Tongue (tissue), 2 donors: ENCODE results near the gene B4GALT3. TPM values are rescaled to one million over a fixed set of nuclear protein-coding genes. Genes with fewer than 3 reads are reported as not detected.

Experiments used
- DNase-seq: peaks from one replicate; pipeline ENCODE4 v3.0.0-alpha.2; 2015
- total RNA-seq: library from RNA; depleted of rRNA; stranded (reverse); fragments of >200 nt; gene quantifications from one replicate; pipeline ENCODE4 v1.2.3, GENCODE V29; 2014

Gene B4GALT3
- total RNA-seq, 1 donor from 2014 or later: 9.3 TPM

DNA sequence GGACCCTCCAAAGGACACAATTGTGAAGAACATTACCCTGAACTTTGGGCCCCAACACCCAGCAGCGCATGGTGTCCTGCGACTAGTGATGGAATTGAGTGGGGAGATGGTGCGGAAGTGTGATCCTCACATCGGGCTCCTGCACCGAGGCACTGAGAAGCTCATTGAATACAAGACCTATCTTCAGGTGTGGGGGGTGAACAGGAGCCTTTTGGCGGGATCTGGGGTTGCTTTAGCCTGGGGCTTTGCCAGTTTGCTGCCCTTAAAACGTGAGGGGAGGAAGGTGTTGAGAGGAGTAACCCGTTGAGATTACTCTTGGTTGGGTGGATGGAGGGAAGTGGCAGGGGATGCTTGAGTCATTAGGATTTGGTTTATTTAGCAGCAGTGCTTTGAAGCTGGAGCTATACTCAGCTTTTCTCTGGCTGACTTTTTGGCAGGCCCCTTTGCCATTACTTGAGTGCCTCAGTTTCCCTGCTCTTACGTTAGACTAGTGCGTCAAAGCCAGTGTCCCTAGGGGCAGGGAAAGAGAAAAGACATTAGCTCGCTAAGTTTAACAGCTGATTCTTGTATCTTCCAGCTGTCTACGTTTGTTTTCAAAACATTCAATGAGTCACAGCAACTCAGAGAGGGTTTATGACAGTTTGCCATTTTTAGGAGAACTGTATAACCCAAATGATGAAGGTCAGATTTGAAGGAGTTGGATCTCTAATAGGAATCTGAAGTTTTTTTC lies 29.3 kb upstream of the B4GALT3 start:
- DNase-seq: no peak

DNA sequence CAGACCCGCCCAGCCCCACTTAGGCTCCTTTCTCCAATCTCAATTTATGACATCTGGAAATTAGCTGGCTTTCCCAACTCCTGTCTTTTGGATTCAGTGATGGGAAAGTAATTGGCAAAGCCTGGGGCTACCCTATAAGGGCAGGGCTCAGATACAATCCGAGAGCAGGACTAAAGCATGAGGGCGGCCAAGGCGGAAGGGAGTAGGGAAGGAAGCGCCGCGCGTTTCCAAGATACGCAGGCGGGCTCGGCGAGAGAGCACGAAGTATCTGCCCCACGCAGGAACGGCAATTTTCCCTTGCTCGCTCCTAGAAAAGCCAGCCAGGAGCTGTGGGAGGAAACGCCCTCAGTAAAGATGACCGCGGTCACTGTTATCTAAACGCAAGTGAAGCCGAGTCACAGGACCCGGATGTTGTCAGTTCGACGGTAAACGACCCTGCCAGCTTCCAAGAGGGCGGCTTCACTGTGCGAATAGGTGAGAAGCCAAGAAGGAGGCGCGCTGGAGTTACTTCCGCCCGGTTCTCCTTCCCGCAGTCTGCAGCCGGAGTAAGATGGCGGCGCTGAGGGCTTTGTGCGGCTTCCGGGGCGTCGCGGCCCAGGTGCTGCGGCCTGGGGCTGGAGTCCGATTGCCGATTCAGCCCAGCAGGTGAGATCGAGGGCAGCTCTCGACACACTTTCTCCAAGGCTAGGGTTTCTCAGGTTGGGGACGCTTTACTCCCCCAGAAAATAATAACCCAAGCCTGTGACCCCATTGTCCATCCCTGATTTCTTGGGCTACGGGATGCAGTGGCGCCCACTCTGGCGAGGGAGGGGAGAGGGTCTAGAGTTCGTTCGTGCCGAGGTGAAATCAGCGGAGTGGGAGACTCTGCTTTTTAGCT lies 24.8 kb upstream of the B4GALT3 start, which contains the start of gene NDUFS2:
TSS of gene NDUFS2 (plus strand) at position 532 of the 877 bp plus-strand sequence. CDS start at position 551, 19 bp downstream.
- DNase-seq: peak; percentile 99

DNA sequence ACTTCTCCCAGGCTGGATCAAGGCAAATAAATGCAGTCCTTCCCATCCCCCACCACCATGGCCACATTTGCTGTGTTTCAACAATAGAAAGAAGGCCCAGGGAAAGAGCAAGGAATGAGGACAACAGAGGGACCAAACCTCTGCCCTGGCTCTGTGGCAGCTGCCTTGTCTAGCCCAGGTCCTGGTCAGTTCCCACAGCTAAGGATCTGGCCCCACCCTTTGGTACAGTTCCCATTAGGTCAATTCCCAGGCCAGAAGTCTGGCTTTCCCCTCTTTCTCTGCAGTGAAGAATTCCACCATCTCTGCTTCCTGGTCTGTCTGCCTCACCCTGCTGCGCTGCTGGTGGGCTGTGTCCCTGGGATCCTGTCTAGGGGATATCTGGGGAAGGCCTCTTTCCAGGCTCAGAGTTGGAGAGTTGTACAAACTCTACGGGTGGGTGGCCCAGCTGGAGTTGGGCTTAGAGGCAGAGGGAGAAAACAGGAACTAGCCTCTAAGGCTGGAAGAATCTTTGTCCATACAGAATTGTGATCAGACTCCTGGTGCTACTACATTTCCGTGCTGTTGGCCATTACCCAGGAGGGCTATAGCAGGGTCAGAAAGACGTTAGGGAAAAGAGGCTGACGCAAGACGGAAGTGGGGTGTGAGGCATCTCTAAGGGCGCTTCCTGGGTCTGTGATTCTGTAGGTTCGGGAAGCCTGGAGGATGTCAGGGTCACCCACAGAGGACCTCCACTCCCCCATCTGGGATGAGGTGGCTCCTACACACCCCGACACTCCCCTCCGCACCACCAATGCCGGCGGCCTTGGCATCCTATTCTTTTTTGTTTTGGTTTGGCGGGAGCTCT lies 23.9 kb upstream of the B4GALT3 start:
- peak; percentile 33 for DNase-seq

DNA sequence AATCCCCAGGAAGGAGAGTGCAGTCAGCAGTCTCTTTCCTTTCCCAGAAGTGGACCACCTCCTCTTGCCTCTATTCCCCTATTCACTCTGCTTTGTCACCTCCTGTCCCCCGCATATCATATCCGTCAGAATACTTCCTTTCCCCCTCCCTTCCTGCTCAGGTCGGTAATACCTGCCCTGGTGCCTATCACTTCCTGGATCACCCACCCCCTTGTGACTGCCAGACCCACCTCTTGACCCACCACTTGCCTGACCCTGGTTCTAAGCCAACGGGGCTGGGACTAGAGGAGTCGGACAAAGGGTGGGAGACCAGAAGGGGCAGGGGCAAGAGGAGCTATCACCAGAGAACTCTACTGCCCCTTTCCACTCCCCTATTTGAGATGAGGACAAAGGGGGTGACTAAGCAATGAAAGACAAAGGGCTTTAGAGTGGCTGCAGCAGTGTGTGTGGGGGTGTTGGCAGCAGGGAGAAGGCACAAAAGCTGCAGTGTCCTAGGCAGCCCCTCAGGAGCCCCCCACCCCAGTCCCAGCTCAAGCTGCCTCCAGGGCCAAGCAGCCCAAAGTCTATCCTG lies 23.2 kb upstream of the B4GALT3 start:
- no peak for DNase-seq

DNA sequence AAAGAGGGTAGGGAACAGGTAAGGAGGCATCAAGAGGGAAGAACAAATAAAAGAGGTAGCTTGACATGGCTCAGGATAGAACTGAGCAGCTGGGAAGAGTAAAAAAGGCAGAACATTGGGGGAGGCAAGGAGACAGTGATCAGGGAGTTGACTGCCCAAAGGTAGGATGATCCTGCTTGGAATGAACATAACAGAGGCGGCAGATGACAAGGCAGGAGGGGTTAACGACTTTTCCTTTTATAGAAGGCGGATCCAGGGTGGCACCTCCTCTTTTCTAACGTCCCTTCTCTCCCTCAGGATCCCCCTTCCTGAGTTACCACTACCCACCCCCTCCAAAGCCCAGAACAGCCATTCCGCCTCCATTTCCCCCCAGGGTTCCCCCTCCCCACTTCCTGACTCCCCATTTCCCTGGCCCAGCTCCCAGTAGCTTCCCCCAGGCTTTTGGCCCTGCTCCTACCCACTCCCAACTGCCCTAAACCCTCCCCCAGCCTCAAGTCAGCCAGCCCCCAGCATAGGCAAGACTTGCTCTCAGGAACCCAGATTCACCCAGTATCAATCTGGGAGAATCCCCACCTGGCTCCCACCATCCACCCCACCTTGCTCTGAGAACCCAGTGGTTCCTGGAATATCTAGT lies 22.3 kb upstream of the B4GALT3 start:
- DNase-seq: no peak

DNA sequence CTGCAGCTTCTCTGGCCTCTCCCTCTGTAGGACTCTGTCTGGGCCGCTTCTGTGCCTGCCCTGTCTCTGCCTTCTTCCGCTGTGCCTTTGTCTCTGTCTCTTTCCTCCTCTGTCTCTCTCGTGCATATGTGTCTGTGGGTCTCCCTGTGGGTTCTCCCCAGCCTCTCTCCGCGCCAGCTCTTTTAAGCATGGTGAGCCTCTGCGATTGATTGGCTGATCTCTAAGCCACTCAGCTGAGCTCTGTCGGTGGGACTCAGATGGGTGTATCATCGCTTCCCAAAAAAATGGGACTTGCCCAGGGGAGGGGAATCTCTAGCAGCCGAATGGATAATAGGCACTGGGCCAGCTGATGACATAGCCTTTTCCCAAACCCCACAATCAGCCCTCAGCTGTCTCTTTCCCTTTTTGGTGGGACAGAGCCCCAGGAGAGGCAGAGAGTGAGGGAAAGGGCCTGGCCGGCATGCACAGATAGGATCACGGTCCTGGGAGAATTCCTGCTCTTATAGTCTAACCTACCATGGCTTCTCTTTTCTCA lies 21.7 kb upstream of the B4GALT3 start, which contains the start of gene ADAMTS4:
TSS of gene ADAMTS4 (minus strand) at position 158 of the 535 bp plus-strand sequence. CDS start 427 bp downstream, outside the sequence.
- peak; percentile 89 for DNase-seq

DNA sequence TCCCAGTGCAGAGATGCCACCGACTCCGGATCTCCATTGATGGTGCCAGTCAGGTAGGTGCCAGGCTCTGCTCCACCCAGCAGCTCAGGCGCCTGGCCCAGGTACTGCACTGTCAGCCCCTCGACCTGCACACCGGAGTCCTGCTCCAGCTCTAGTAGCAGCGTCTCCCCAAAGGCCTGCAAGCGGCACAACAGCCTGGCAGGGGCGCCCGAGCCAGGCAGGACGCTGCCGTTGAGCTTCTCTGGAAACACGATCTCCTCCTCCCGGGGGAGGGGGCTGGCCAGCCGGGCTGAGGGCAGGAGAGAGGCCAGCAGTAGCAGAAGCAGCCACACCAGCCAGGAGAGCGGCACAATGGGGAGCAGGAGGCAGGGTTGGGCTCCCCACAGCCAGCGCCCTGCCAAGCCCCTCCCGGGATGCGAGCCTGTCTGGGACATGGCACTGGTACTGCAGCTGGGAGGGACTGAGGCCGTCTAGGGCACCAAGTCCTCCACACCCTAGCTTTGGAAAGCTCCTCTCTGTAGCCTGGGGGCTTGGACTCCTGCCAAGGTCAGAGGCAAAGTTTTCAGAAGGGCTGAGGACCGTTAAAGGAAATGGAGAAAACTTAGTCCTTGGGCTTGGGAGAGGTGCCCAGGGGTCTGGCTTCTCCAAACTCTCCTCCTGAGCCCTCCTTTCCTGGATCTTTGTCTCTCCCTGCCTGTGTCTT lies 21.0 kb upstream of the B4GALT3 start:
- peak; percentile 80 for DNase-seq

DNA sequence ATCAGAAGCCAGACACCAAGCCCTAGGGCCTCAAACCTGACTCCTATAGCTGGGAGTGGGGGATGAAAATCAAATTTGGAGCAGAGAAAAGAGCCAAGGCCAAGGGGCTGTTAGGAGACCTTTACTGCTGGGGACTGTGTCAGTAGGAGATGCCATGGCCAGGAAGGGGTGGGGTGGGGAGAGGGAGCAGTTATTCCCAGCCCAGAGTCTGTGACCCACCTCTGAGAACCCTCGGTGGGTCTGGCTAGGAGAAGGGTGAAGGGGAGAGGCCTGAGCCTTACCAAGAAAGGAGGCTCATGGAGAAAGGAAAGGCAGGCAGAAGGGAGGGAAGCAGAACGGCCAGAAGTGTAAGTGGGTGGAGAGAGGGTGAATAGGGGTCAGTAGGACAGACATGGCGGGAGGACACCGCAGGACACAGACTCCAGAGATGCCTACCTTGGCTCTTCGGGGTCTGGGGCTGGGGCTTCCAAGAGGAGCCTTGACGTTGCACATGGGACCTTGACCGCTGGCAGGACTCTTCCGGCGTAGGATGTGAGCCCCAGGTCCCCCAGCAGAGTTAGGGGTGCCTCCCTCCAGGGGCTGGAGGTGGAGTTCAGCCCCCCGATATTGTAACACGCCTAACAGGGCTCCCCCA lies 20.4 kb upstream of the B4GALT3 start:
- no peak for DNase-seq

DNA sequence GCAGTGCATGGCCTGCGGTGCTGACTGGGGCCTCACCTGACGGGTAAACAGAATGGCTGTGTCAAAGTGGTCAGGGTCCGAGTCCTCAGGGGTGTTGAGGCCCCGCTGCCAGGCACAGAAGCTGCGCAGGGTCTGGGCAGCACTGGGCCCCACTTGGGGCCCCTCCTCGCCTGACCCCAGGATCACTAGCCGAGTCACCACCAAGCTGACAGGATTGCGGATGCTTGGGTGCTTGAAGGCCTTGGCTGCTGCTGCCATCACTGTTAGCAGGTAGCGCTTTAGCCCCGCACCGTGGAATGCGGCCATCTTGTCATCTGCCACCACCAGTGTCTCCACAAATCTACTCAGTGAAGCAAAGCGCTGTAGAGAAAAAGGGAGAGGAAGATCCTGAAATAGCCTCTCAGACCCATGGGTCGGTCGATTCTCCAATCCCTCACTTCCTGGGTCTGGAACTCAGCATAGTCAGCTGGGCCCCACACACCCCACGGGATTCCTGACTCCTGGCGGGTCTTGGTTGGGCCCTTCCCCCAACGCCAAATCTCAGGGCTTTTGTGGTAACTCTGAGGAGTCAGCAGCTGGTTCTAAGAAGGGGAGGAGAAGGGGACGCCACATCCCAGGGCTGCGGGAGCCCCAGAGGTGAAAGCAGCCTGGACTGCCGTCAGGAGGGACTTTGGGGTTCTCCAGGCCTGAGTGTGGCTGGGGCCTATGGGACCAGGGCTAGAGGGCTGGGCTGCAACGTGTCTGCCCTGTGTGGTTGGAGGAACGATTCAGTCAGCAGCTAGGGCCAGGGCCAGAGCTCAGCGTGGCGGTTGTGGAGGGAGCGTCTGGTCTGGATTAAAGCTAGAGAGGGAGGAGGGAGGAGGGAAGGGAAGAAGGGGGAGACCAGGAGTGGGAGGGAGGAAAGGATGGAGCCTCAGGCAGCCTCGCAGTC lies 19.5 kb upstream of the B4GALT3 start:
- peak; percentile 86 for DNase-seq

DNA sequence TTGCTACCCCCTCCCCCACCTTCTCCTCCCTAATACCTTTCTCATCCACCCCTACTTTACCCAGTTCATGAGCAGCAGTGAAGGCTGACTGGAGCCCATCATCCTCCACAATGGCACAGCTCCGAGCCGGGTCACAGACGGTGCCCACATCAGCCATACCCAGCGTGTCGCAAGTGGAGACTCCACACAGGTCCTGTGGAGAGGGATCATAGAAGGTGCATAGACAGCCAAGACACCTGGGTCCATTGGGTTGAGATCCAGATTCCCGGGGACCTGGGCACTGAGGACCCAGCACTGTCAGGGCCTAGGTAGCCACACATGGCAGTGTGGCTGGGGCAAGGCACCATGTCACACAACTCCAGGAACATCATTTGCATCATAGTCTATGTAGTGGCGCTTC lies 18.8 kb upstream of the B4GALT3 start:
- no peak for DNase-seq

DNA sequence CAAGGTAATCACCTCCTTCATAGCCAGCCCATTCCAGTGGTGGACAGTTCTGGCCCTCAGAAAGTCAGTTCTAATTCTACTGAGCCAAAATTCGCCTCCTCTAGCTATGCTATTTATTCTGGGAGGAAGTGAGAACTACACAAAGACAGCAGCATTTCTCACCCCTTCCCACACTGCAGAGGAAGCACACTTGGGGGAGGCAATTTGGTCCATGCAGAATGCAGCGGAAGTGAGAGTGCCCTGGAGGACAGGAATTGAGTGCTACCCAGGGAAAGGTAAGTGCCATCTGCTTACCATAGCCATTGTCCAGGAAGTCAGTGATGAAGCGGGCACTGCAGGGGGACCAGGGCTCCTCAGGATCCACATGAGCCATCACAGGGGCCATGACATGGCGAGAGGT lies 17.9 kb upstream of the B4GALT3 start:
- no peak for DNase-seq

DNA sequence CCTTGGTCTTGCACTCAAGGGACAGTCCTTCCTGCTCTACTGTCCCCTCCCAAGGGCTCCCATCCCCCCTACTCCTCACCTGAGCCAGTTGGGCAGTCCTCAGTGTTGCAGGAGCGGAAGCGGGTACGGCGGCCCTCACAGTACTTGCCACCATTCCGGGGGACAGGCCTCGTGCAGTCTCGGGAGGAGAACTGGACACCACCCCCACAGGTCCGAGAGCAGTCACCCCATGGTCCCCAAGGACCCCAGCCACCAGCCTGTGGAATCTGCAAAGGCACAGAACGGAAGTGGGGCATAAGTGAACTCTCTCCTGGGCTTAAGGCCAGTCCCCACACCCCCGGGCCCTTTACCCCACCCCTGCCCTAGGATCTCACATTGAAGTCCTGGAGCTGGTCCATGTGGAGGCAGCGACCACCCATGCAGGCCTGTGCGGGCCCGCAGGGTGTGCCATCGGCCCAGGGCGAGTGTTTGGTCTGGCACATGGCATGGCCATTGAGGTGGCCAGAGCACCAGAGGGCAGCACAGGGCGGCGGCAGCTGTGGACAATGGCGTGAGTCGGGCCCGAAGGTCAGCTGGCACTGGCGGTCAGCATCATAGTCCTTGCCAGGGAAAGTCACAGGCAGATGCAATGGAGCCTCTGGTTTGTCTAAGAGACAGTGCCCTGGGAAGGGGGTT lies 16.4 kb upstream of the B4GALT3 start:
- DNase-seq: no peak

DNA sequence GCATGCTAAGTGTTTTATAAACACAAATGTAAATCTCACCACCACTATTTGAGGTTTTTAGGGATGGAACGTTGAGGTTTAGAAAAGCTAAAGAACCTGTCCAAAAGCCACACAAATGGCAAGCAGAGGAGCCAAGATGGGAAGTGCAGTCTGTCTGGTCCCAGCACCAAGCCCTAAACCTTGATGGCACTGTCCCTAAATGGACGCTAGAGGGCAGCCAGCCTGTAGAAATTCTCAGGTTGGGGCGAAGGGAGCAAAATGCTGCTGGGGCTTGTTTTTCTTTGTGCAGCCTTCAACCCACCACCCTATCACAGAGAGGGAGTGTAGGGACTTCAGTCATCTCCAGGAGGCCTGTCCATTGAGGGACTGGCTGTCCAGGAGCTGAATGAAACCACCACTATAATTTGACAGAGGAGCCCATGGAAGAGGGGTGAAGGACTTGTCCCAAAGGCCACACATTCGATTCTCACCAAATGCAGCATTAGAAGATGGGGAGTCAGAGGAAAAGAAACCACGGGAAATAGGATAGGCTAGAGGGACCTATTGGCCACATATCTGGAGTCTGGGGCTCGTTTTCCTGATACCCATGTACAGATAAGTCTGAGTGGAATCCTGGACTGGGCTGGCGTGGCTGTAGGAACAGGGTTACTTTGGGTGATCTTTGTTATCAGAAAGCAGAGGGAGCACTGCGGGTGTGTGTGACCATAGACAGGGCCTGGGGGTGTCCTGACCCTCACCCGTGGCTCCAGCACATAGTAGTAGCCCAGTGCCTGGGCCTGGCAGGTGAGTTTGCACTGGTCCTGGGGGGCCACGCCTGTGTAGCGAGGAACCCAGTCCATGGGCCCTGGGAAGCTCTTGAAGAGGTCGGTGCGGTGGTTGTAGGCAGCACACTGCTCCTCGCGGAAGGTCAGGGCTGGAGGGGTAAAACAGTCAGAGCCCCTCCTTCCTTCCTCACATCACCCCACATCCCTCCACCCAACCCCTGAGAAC lies 15.5 kb upstream of the B4GALT3 start:
- peak; percentile 87 for DNase-seq

DNA sequence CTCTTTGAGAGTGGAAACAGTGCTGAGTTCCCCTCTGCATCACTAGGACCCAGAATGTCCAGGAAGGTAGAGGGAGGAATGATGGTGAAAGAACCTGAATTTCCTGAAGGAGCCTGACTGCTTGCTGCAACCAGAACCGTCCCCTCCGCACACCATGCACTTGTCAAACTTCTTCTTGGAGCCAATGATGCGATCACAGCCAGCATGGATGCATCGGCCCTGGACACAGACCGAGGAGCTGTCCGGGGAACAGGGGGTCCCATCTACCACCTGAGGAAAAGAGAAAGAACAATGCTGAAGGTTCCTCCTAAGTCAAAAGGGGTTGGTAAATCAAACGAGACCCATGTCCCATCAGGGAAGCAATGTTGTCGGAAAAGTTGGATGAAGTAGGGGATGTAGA lies 14.7 kb upstream of the B4GALT3 start:
- no peak for DNase-seq

DNA sequence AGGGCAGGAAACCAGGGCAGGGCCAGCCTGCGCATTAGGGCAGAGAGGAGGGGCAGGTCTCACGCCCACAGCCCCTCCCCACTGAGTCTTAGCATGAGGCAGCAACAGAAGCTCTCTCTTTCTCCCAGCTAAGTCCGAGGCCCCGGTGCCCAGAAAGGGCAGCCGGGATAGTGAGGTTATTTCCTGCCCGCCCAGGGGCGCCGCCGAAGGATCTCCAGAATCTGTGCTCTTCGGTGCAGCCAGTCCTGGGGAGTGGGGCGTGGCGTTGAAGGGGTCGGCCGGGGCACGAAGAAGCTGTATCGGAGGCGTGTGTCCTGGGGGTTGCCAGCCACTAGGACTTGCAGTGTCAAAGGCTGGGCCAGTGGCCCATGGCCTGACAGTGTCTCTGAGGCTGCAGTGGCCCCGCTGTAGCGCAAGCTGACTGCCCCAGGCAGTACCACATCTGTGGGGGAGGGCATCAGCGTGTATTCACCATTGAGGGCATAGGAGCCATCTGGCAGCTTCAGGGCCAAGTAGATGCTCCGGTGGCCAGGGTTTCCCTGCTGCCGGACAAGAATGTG lies 13.7 kb upstream of the B4GALT3 start:
- DNase-seq: no peak

DNA sequence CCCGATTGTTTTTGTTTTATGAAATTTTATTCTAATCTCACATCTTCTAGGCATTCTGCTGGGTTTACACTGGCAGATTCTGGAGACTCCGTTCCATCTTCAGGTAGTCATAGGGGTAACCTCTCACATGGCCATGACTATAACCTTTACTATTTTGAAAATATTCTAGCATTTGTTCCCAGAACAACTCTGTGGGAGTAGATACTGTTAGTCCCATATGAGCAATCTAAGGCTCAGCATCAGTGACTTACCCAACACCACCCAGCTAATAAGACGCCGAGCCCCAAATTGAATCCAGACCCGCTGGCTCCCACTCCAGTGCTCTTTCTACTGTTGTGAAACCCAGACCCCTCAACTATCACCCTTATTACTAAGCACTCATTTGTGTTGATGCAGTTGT lies 11.7 kb upstream of the B4GALT3 start:
- DNase-seq: no peak

DNA sequence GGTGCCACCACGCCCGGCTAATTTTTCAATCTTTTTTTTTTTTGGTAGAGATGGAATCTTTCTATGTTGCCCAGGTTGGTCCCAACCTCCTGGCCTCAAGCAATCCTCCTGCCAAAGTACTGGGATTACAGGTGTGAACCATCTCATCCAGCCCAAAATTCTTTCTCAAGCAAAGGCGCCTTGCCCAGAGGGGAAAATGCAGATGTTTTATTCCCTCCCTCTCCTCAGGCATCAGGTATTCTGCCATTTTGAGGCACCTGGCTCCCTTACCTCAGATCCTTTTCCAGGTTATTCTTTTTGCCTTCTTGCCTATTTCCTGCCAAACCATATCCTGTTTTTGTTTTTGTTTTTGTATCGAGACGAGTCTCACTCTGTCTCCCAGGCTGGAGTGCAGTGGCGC lies 11.1 kb upstream of the B4GALT3 start:
- DNase-seq: no peak
